HG03432 (cell line): Measurements from ENCODE around the gene LRRIQ3.
"Not testable (repeated sequence)": the region's sequence is repeated elsewhere in the genome, so short reads cannot be mapped to it uniquely, and the experiment has no call there.

Experiments
- ATAC-seq: cut with Tn5 transposase; IDR thresholded peaks from one replicate; pipeline ENCODE4 v1.9.1; 2021; ENCODE audit warnings: mild to moderate bottlenecking, moderate library complexity; ENCODE audit not compliant: unreplicated experiment

LRRIQ3 gene

GRCh38 chr1:74117370-74117769, 80.6 kb downstream of the LRRIQ3 start:
- not testable (repeated sequence) for ATAC-seq

- ATAC-seq = no peak
Measured at GRCh38 chr1:74113333-74113732, 84.6 kb downstream of the LRRIQ3 start.

GRCh38 chr1:74107394-74107793, 90.6 kb downstream of the LRRIQ3 start:
- no peak for ATAC-seq

GRCh38 chr1:74091371-74091770, 106.6 kb downstream of the LRRIQ3 start:
- no peak for ATAC-seq

DNA sequence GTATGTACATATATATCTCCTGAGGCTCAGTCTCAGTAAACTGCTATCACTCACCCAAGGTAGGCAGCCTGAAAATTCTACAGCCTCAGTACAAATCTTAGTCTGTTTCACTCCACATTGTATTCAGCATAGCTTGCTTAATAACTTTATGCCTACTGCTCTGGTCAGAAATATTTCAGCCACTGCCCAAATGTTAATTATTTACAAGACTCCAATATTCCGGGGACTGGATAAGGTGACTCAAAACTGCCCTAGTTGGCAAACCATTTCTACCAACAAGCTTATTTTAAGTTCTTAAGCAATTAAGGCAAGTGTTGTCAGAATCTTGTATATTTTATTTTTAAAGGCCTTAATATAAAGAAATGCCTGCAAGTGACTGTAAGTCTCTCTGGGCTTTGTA, 114.8 kb downstream of the LRRIQ3 start:
- ATAC-seq = no peak

DNA sequence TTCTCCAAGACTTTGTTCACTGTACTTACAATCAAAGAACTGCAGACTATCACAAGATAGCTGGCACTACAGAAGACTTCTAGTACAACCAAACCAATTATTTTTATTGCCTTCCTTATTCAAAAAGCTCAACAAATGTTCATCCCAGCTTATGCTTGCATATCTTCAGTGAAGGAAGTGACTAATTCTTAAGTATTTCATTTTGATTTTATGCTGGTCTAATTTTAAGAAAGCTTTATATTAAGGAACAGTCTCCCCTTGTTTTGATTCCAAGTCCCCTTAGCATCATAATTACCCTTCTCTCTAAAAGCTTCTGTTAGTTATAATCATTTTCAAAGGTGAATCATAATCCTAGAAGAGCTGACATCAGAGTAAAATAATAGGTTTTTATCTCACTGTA, 132.9 kb downstream of the LRRIQ3 start:
- ATAC-seq = no peak

DNA sequence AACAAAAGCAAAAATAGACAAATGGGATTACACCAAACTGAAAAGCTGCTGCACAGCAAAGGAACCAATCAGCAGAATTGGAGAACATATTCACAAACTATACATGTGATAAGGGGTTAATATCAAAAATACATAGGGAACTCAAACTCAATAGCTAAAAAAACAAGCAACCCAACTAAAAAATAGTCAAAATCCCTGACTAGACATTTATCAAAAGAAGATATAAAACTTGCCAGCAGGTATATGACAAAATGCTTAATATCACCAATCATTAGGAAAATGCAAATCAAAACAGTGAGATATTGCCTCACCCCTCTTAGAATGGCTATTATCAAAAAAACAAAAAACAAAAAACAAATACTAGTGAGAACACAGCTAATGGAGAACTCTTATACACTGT, 140.3 kb downstream of the LRRIQ3 start:
- ATAC-seq = no peak

GRCh38 chr1:74053407-74053806, 144.6 kb downstream of the LRRIQ3 start:
- ATAC-seq = no peak

- ATAC-seq = no peak
Measured at GRCh38 chr1:74050386-74050785, 147.6 kb downstream of the LRRIQ3 start.

DNA sequence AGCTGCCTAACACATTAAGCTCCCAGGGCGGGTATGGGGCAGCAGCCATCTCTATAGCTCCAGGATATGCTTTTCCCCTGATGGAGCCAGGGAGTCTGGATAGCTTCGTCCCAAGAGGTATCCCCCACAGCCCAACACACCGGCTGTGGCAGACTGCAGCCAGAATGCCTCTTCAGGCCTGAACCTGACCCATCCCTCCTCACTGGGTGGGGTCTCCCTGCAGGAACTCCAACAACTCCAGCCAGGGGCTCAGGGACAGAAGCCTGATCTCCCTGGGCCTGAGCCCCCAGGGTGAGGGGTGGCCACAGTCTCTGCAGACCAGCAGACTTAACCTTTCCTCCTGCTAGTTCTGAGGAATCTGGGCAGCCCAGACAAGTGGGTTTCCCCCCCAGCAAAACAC, 159.9 kb downstream of the LRRIQ3 start:
- ATAC-seq = no peak

GRCh38 chr1:74012583-74012982, 185.4 kb downstream of the LRRIQ3 start:
- ATAC-seq = no peak

GRCh38 chr1:74011736-74012135, 186.2 kb downstream of the LRRIQ3 start:
- ATAC-seq = no peak

DNA sequence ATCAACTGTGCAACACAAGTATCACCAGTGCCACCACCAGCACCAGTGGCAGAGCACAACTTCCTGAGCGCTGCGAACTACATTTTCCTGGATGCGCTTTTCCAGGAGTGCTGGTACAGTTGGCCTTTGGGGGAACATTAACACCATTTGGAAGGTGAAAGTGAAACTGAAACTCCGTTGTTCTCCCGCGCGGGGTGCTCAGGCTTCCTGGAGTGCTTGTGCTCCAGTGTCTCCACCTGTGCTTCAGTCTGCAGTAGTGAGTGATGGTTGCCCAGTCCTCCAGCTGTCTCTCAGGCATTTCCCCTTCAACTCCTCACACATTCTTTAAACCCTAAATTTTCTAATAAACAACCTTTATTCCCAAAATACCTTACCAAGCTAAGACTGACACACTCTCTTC, 187.8 kb downstream of the LRRIQ3 start:
- ATAC-seq = peak; percentile 53

DNA sequence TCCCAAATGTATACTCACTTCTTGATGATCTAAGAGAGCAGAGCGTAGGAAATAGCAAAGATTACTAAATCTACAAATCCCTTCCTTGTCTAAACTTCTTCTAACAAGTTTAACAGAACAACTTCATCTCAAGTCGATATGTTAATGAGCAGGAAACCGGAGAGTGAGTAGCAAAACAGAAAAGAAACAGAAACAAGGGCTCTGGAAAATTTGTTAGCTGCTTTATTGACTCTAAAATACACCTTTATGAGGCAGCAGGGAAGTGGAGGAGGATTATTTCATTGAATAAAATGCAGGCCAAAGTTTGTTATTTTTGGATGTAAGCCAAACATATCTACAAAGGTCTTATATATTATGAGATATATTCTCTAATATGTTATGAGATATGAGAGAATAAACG, 192.4 kb downstream of the LRRIQ3 start:
- ATAC-seq = no peak

- no peak for ATAC-seq
Measured at GRCh38 chr1:74003806-74004205, 194.2 kb downstream of the LRRIQ3 start.

DNA sequence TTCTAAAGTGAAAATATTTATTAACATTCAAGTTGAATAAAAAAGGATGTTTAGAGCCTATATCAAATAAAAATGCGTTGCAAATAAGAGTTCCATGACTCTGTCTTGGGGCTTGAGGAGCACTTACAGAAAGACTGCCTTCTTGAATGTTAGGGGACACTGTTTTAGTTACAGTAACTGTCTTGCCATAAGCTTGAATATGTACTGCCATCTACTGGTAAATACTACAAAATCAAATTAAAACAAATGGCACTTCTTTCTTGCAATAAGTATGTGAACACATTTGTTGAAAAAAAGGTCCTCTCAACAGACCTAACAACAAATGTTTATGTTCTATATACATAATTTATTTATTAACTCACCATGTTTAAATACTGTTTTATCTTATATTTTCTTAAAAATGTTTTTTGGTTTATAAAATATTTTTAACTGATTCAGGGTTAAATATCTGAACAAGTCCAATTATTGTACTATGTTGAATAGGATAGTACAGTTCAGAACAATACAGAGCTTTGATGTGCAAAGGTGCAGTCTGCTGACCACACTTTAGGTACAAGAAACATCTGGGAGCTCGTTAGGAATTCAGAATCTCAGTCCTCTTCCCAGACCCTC, 199.5 kb downstream of the LRRIQ3 start:
- ATAC-seq = peak; percentile 65

- ATAC-seq = no peak
Measured at GRCh38 chr1:73980324-73981040, 217.5 kb downstream of the LRRIQ3 start.

GRCh38 chr1:73979684-73980083, 218.3 kb downstream of the LRRIQ3 start:
- ATAC-seq = no peak

GRCh38 chr1:73978964-73979363, 219.0 kb downstream of the LRRIQ3 start:
- no peak for ATAC-seq
